ENCODE measurements around the gene ATOH1. TPM values are rescaled to one million over a fixed set of nuclear protein-coding genes. Genes with fewer than 3 reads are reported as not detected.

ATOH1 gene
- total RNA-seq, 1 experiment from 2014 or later = not detected

- Histone ChIP-seq H3K27me3 (replicated peaks; ENCODE audit: insufficient read depth, low read depth, low read length, poor library complexity) (peaks cover under 1% of the 10 kb centered on the region), H3K9me3 (ENCODE audit: low read depth, low read length, poor library complexity, severe bottlenecking) (no peaks in the 10 kb centered on the region)
- CTCF ChIA-PET = no interaction called here
Observed at GRCh38 chr4:93814722-93815121, 13.8 kb upstream of the ATOH1 start.

GRCh38 chr4:93825551-93826216 is 2.9 kb upstream of the ATOH1 start:
- Histone ChIP-seq H3K27ac (ENCODE audit: low read depth, low read length, poor library complexity, severe bottlenecking) (no peak overlapping the region), H3K4me1 (ENCODE audit: insufficient read depth, low read length, poor library complexity, severe bottlenecking) (no peaks in the 10 kb centered on the region), H3K36me3 (ENCODE audit: insufficient read depth, low read length, poor library complexity, severe bottlenecking) (no peaks in the 10 kb centered on the region), H3K4me3 (ENCODE audit: low read depth, low read length, poor library complexity, severe bottlenecking) (no peak overlapping the region), H3K27me3 (replicated peaks; ENCODE audit: insufficient read depth, low read depth, low read length, poor library complexity) (peaks cover 82% of the 10 kb centered on the region), H3K9me3 (ENCODE audit: low read depth, low read length, poor library complexity, severe bottlenecking) (no peaks in the 10 kb centered on the region)
- POLR2A ChIA-PET (ENCODE audit: low non-redundant PET) = no interaction called here
- no TSS peak for BruUV-seq (replicated peaks)
- no peak for DNase-seq (ENCODE audit: low spot score)
- intact Hi-C loops (cut with micrococcal nuclease; ENCODE audit: unreplicated experiment) = no loop called here
- TF ChIP-seq CTCF (conservative IDR thresholded peaks at IDR 0.05; ENCODE audit: low read depth, low read length) = no peak
- no peak for TF ChIP-seq EZH2 (IDR thresholded peaks at IDR 0.05; ENCODE audit: borderline replicate concordance, low read depth, low read length, poor library complexity, severe bottlenecking)
- CTCF ChIA-PET = no interaction called here

More at GRCh38 chr4:93814722-93815121, 13.8 kb upstream of the ATOH1 start:
- Histone ChIP-seq H3K27ac (ENCODE audit: low read depth, low read length, poor library complexity, severe bottlenecking) (no peak overlapping the region), H3K36me3 (ENCODE audit: insufficient read depth, low read length, poor library complexity, severe bottlenecking) (no peaks in the 10 kb centered on the region), H3K4me1 (ENCODE audit: insufficient read depth, low read length, poor library complexity, severe bottlenecking) (no peaks in the 10 kb centered on the region), H3K4me3 (ENCODE audit: low read depth, low read length, poor library complexity, severe bottlenecking) (no peak overlapping the region)
- BruUV-seq (replicated peaks) = no TSS peak
- TF ChIP-seq CTCF (conservative IDR thresholded peaks at IDR 0.05; ENCODE audit: low read depth, low read length) = no peak
- no peak for TF ChIP-seq EZH2 (IDR thresholded peaks at IDR 0.05; ENCODE audit: borderline replicate concordance, low read depth, low read length, poor library complexity, severe bottlenecking)
- intact Hi-C loops (cut with micrococcal nuclease; ENCODE audit: unreplicated experiment) = no loop called here
- DNase-seq (ENCODE audit: low spot score) = no peak
- POLR2A ChIA-PET (ENCODE audit: low non-redundant PET) = no interaction called here

- intact Hi-C loops (cut with micrococcal nuclease; ENCODE audit: unreplicated experiment) = no loop called here
- DNase-seq (ENCODE audit: low spot score) = no peak
- ChIA-PET POLR2A (ENCODE audit: low non-redundant PET) (no interaction called here), CTCF (no interaction called here)
- H3K4me1 ChIP-seq (ENCODE audit: insufficient read depth, low read length, poor library complexity, severe bottlenecking) = no peaks in the 10 kb centered on the region
- H3K36me3 ChIP-seq (ENCODE audit: insufficient read depth, low read length, poor library complexity, severe bottlenecking) = no peaks in the 10 kb centered on the region
- TF ChIP-seq CTCF (conservative IDR thresholded peaks at IDR 0.05; ENCODE audit: low read depth, low read length) (no peak), EZH2 (IDR thresholded peaks at IDR 0.05; ENCODE audit: borderline replicate concordance, low read depth, low read length, poor library complexity, severe bottlenecking) (no peak)
- H3K27me3 ChIP-seq (replicated peaks; ENCODE audit: insufficient read depth, low read depth, low read length, poor library complexity) = peaks cover 83% of the 10 kb centered on the region
- BruUV-seq (replicated peaks) = no TSS peak
- no peak overlapping the region for H3K4me3 ChIP-seq (ENCODE audit: low read depth, low read length, poor library complexity, severe bottlenecking)
- H3K9me3 ChIP-seq (ENCODE audit: low read depth, low read length, poor library complexity, severe bottlenecking) = no peaks in the 10 kb centered on the region
- H3K27ac ChIP-seq (ENCODE audit: low read depth, low read length, poor library complexity, severe bottlenecking) = no peak overlapping the region
Observed at GRCh38 chr4:93827272-93827947, 1.1 kb upstream of the ATOH1 start.

Data from A673 (cell line).